Fibroblast of lung (primary cell): ENCODE measurements around the gene CCDC158.
"Not testable (repeated sequence)": the region's sequence is repeated elsewhere in the genome, so short reads cannot be mapped to it uniquely, and the experiment has no call there.

Source experiments
- CTCF ChIP-seq, 2 donors: IDR thresholded peaks in 1 of 2; conservative IDR thresholded peaks in 1 of 2; 1 replicate in 1 of 2; 2 replicates in 1 of 2; pipeline ENCODE4 v1.5.1; 2011 to 2012; ENCODE audit warnings: low read length in 2 of 2, control low read depth in 1 of 2, inconsistent platforms in 1 of 2, low read depth in 1 of 2, mild to moderate bottlenecking in 1 of 2
- EZH2 ChIP-seq: IDR thresholded peaks from 2 replicates; pipeline ENCODE4 v1.5.1; 2012; ENCODE audit warnings: low read length, control low read depth, mild to moderate bottlenecking; ENCODE audit errors: missing control alignments

- not testable (repeated sequence) for TF ChIP-seq CTCF (conservative IDR thresholded peaks at IDR 0.05 in 1 of 2, IDR thresholded peaks at IDR 0.05 in 1 of 2; ENCODE audit: low read depth in 1 of 2, low read length in 2 of 2); EZH2
Measured at GRCh38 chr4:76423159-76423558, 2.2 kb upstream of the CCDC158 start.
